ENCODE data around the gene DDX43.
"Not testable (repeated sequence)": the region's sequence is repeated elsewhere in the genome, so short reads cannot be mapped to it uniquely, and the experiment has no call there.

The DDX43 gene

DNA sequence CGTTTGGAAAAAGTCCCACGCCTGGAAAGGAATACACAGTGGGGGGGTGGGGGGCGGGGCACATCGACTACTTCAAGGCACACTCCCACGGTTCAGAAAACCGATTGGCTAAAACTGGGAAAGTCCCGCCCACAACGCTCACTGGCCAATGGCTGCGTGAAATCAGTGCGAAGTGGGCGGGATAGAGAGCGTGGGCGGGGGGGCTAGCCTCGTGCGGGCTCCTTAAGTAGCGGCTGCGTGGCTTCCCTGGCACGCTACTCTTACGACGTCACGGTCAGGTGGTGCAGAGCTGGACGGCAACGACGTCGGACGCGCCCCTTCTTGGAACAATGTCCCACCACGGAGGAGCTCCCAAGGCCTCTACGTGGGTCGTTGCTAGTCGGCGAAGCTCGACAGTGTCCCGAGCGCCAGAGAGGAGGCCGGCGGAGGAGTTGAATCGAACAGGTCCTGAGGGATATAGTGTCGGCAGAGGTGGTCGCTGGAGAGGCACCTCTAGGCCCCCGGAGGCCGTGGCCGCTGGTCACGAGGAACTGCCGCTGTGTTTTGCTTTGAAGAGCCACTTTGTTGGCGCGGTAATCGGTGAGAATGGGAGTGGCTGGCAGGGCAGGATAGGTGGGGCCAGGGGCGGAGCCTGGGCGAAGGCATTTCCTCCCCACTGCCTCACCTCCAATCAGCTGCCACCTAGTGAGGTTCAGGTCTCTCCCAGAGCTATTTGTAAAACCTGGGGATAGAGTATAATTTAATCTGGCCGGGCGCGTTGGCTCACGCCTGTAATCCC, at the start of gene DDX43:
Gene DDX43, plus strand, starts transcription at position 252 of the 778 bp plus-strand sequence. Its CDS starts 78 bp downstream, at position 330.
- no peak for DNase-seq

DNA sequence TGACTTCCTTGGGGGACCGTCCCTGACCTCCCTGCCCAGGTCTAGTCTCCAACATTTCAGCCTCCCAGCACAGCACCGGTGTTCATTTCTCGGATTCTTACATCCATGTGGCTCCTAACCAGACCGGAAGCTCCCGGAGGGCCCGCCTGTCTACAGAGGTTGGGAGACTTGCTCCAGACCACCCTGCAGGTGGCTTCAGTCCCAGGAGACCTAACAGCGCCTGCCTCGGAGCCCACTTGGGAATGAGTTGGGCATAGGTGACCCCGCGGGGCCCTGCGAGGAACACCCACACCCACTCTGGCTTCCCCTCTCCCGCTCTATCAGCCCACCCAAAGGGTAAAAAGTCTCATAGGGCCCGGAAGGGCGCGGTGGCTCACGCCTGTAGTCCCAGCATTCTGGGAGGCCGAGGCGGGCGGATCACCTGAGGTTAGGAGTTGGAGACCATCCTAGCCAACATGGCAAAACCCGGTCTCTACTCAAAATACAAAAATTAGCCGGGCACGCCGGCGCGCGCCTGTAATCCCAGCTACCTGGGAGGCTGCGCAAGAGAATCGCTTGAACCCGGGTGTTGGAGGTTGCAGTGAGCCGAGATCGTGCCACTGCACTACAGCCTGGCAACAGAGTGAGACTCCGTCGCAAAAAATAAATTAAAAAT, 46.0 kb upstream of the DDX43 start:
- DNase-seq, result no peak

DNA sequence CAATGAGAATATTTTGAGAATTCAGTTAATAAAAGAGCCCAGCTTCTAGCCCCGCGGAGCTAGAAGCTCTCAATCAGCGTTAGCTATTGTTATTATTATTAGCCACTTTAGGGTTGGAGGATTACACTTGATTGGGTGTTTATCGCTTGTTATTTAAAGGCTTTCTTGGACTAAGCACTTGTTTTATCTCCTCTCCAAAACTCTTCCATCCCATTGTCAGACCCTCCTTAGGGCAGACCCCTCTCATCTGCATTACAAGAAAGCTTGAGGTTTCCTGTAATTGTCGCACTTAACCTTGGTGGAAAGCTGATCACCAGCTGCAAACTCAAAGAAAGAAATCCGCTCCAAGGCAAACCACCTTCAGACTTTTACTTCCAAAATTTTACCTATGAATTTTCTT, 45.3 kb upstream of the DDX43 start:
- no peak for DNase-seq

DNA sequence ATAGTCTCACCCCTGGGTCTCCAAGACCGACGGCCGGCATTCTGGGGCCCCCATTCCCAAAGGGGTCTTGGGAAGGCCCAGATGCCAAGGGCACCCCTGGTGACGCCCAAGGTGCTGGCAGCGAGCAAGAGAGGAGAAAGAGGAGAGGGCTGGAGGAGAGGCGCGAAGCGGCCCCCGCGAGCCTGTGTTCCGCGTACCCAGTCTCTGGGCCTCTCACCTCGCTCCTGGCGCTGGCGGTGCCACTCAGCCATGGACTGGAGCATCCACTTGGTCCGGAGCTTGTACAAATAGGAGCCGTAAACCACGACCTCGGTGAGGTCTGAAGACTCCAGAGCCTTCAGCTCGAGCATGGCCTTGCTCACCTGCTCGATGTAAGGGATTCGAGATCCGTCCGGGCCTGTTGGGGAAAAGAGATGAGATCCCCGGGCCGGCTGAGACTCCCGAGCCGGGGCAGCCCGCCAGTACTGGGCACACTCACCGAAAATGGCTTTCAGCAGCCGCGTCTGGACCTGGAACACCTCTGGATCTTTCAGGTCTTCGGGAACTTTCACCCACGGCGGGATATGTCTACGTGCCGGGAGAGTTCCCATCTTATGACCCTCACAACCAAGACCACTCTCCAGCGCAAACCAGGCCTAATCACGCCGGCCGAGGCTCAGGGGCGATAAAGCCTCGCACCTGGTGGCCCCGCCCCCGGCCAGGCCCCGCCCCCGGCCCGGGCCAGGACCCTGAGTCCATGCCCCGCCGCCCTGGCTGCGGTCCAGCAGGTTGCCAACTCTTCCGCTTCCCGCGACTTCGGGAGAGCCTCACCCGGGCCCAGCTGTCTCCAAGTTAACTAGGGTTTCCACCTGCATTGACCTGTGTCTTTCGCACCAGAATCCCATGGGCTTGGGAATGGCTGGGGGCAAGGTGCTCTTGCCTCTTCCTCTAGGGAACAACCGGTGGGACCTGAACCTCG, 40.7 kb upstream of the DDX43 start, which contains the start of gene DPPA5:
Gene DPPA5, minus strand, starts transcription at position 641 of the 958 bp plus-strand sequence. Its CDS starts 51 bp downstream, at position 590.
- DNase-seq, result no peak

DNA sequence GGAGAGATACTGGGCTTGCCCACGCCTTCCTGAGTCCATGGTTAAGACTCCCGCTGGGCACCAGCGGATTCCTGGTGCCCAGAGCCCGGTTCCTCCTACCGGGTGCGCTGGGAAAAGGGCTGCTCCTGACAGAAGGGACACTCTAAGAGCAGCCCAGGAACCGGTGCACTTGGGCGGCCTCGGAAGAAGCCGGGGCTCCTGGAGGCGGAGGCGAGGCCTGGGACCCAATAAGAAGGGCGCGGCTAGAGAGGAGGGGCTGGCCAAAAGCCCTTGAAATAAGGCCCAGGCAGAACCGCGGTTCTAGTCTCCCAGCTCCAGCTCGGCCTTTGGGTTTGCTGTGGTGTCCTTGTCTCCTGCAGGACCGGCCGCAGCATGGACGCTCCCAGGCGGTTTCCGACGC, 32.3 kb upstream of the DDX43 start, which contains the start of gene KHDC3L:
Gene KHDC3L, plus strand, starts transcription at position 301 of the 400 bp plus-strand sequence. Its CDS starts 72 bp downstream, at position 373.
- DNase-seq, result no peak

DNA sequence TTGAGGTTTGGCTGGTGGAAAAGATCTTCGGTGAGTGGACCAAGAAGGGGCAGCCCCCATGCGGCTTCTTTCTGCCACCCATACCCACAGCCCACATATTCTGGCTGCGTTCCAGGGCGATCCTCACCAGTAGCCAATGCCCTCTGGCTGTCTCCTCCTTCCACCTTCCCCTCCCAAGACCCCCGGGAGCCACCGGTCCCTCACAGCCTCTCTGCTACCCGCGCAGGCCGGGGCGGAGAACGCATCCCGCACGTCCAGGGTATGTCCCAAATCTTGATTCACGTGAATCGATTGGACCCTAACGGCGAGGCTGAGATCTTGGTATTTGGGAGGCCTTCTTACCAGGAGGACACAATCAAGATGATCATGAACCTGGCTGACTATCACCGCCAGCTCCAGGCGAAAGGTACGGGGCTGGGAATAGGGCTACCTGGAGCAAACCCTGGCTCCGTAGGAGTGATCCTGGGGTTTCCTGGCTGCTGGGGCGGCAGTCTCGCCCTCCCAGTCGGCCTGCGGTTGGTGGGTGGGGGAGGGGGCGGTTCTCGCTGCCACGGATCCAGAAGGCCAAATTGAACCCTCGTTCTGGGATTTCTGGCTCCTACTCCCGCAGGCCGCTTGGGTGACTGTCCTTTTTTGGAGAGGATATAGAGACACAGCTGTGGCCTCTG, 31.6 kb upstream of the DDX43 start:
- DNase-seq, result no peak

DNA sequence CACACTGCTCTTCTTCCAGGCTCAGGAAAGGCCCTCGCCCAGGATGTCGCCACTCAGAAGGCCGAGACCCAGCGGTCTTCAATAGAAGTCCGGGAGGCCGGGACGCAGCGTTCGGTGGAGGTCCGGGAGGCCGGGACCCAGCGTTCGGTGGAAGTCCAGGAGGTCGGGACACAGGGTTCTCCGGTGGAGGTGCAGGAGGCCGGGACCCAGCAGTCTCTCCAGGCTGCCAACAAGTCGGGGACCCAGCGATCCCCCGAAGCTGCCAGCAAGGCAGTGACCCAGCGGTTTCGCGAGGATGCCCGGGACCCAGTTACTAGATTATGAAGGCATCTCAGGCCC, 31.1 kb upstream of the DDX43 start:
- no peak for DNase-seq

DNA sequence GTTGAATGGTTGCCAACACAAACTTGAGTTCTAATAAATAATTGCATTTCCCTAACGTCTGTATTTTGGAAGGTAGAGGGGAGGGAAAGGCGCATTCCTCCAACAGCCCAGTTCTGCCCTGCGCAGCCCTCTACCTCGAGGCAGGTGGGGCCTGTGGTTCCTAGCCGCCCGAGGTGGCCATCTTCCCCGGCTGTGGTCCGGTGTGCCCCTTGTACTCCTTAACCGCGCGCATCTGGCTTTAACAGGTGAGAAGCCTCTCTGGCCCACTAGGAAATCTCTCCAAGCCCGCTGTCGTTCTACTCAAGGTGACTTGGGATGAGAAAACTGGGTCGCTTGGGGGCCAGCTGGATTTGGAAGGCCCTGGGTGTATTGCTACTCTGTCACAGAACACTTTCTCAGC, 30.5 kb upstream of the DDX43 start:
- no peak for DNase-seq

DNA sequence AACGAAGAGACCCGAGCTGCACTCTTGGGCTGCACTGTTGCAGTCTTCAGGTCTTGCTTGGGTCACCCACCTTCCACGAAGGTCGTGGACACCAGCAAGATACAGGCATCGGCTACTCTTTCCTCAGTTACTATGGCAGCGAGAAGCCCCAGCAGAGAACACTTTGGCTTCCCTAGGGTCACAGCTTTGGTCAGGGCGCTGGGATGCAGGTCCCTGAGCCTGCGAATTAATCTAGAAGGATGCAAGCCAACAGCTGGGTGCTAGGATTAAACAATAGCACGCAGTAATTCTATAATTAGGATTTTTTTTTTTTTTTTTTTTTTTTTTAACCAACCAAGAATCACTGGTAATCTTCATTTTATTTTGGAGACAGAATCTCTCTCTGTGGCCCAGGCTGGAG, 30.1 kb upstream of the DDX43 start:
- no peak for DNase-seq

DNA sequence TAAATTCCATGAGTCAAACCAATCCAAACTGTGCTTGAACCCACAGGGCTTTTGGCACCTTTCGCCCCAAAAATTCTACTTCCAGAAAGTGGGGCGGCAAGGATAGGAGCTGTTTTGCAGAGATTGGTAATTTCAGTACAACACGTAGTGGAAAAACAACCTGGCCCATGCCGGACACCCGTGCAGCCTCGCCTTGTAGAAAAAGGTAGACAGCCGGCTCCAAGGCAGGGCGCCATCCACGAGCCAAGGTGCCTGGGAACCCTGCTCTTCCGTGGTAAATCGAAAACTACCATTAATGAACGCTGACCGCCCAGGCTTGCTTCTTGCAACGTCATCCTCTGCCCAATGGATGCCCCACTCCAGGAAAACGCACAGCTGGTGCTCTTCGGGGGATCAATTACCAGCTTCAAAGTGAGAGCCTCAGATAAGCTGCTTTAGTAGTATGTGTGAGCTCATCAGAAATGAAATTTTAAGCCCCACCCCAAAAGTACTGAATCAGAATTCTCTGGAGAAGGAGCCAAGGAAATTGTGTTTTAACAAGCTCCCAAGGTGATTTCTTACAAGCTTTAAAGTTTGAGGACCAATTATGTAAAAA, 26.8 kb upstream of the DDX43 start:
- no peak for DNase-seq

DNA sequence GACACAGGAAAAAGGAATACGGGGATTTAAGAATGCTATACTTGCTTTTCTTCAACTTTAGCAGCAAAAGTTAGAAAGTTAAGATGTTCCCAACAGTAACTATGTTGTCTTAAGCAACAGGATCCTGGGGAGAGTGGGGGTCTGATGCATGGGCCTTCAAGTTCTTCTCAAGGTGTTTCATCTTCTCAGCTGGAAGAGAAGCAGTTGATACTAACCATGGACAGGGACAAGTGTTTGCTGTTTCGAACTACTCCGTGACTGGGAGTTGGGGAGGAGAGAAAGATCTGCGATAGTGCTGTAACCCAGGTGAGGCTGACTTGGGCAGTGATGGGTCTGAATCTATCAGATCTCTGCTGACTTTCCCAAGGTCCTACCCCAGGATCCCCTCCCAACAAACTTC, 26.0 kb upstream of the DDX43 start:
- DNase-seq, result no peak

DNA sequence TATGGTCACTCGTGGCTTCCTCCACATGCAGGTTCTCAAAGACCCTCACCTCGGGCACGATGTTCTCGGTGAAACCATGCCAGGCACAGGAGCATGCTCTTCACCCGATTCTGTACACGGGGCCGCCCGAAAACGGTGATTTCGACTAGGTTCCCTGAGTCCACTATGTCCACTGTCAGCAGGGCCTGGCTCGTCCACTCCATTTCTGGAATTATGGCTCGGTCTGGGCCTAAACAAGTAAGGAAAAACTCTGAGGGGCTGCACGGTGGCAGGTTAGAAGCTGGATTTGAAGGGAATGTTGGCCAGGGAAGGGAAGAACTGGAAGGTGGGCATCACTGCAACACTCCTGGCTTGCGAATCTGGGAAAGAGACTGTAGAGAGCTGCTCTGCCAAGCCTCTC, 25.5 kb upstream of the DDX43 start:
- no peak for DNase-seq

DNA sequence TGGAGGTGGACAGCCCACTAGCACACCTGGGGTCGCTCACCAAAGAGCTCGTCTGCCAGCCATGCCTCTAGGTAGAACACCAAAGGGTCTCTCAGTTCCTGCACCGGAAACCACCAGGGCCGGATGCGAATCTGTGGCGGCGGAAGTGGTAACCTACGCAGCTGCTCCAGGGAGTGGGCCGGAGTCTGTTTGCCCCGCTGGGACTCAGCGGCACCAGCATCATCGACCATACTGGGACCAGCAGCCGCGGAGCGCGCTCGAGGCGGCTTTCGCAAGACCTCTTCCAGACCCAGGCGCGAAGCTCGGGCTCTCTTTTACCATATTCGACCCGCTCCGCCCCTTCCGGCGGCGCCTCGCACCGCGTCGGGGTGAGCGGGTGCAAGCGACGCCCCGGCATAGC, 25.1 kb upstream of the DDX43 start, which contains the start of gene OOEP:
Gene OOEP, minus strand, starts transcription at position 335 of the 400 bp plus-strand sequence. Its CDS starts 105 bp downstream, at position 230.
- DNase-seq, result no peak

DNA sequence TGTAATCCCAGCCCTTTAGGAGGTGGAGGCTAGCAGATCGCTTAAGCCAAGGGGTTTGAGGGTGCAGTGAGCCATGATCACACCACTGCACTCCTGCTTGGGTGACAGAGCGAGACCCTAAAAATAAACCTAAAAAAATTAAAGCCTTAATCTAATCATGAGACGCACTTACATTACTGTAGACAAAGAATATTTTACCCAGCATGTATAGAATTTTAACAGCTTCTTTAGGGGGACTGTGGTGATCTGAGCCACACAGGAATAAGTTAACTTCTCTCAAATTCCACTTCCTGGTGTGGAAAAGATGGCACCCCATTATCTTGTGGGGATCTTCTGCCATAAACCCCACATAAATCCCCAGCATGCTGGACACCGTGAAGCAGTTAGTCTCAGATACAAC, 22.6 kb upstream of the DDX43 start:
- DNase-seq, result no peak

DNA sequence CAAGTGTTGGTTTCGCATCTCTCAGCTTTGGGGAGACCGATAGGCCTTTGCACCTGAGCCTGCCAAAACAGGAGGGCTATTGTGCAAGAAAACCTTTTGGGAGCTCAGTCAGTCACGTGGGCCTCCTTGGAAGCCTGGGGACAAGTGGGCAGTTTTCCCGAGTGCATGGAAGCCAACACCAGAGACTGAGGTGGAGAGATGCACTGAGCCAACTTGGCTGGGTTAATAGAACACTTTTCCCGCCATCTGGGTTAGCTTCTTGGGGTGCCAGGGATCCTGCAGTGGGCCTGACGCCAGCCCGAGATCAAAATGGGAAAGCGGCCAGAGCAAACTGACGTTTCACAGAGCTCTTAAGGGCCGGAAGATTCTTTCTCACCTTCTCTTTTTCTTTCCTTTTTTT, 22.1 kb upstream of the DDX43 start:
- no peak for DNase-seq

DNA sequence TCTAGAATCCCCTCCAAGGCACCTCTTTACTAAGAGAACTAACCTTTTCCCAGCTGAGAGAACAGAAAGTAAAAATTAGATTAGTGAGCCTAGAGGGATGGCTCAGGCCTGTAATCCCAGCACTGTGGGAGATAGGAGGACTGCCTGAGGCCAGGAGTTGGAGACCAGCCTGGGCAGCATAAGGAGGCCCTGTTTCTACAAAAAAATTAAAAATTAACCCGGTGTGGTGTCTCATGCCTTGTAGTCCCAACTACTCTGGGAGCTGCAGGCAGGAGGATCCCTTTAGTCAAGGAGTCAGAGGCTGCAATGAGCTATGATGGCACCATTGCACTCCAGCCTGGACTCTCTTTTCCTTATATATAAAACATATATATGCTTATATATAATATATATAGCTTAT, 19.4 kb upstream of the DDX43 start:
- DNase-seq, result no peak

DNA sequence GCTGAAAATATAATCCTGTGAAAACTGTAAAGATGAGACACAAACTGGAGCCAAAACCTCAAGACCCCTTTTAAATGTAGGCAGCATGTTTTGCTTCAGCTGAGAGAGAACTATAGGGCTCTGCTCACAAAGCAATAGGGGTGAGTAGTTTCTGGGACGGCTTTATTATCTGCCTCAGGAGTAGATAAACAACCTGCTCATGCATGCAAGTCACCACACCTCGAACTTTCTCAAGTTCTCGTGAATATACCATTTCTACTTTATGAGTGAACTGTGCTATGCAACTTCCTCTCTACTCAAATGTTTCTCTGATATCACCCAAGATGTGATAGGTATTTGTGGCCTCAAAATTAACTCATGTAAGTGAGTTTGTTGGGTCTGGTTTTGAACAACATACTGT, 17.4 kb upstream of the DDX43 start:
- DNase-seq, result no peak

DNA sequence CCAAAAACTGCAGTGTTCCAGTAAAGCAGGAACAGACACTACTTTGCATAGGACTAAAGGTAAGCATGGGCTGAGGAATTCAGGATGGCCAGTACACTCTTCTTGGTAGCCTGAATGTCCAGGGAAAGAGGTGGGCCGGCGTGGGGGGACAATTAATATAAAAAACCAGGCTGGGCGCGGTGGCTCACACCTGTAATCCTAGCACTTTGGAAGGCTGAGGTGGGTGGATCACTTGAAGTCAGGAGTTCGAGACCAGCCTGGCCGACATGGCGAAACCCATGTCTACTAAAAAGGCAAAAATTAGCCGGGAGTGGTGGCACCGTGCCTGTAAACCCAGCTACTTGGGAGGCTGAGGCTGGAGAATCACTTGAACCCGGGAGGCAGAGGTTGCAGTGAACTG, 13.1 kb upstream of the DDX43 start:
- not testable (repeated sequence) for DNase-seq

DNA sequence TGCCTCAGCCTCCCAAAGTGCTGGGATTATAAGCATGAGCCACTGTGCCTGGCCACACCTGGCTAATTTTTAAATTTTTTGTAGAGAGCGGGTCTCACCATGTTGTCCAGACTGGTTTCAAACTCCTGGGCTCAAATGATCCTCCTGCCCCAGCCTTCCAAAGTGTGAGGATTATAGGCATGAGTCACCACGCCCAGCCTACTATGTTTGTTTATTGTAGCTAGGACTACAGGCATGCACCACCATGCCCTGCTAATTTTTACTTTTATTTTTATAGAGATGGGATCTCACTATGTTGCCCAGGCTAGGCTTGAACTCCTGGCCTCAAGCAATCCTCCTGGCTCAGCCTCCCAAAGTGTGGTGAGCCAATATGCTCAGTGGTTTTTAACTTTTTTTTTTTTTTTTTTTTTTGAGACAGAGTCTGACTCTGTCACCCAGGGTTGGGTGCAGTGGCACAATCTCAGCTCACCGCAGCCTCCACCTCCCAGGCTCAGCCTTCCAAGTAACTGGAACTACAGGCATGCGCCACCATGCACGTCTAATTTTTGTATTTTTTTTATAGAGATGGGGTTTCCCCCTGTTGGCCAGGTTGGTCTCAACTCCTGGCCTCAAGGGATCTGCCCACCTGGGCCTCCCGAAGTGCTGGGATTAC, 12.0 kb upstream of the DDX43 start:
- no peak for DNase-seq

DNA sequence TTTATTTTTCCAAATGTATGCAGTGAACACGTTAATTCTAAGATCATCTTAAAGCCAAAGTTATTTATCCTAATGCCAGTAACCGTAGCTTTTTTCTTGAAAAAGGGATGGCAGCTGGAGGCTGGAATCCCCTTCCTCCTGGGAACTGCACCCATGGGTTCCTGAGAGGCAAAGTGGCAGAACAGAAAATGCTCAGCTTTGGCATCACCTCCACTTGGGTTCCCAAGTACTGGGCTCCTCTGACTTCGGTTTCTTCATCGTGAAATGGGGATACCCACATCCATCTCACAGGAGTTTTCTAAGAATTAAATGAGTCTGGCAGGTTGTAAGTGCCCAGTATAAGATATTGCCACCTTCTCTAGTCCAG, 6.2 kb upstream of the DDX43 start:
- no peak for DNase-seq

DNA sequence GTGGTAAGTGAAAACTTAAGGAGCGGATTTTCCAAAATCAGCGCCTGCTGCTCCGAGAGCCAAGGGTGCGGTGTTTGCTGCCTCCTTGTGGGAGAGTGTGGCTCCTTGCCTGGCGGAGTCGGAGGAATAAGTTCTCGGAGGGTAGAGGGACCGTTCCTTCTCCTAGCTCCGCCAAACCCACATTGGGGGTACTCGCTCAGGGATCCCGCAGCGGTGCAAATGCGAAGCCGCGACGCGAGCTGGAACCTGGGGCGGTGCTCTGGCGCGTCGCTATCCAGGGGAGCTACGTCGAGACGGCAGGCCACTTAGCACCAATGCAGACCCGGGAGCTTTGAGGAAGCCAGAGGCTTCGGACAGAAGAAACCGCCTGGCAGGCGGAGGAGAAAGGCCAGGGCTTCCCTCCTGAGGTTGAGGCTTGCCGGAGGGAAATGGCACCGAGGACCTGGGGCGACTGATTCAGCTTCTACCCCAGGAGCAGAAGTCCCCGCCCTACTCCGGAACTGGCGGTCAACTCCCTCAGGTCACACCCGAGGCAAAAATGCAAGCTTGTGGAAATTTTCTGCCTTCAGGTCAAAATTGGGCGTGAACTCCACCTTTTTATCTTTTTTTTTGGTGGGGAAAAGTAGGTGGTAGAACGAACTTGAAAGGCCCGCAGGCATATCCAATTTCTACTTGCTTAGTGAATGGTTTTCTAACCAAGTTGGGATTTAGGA, 5.7 kb upstream of the DDX43 start:
- peak; percentile 88 for DNase-seq
